GM12865 (cell line): ENCODE results near the gene ATXN1.
A peak's percentile ranks its signal among the peaks of the same experiment; 100 is the strongest.

ENCODE experiments used
- DNase-seq: peaks from one replicate; pipeline ENCODE4 v3.0.0; 2010; ENCODE audit warnings: low read depth
- H3K4me3 ChIP-seq: 2 replicates; pipeline ENCODE4 v1.5.1; 2011; ENCODE audit warnings: mild to moderate bottlenecking, low read depth, low read length, control low read depth
- CTCF ChIP-seq: IDR thresholded peaks from 2 replicates; pipeline ENCODE4 v1.5.1; 2011; ENCODE audit warnings: low read length, control low read depth, low read depth, inconsistent platforms; ENCODE audit not compliant: insufficient read depth; ENCODE audit errors: missing control alignments

The ATXN1 gene

DNA sequence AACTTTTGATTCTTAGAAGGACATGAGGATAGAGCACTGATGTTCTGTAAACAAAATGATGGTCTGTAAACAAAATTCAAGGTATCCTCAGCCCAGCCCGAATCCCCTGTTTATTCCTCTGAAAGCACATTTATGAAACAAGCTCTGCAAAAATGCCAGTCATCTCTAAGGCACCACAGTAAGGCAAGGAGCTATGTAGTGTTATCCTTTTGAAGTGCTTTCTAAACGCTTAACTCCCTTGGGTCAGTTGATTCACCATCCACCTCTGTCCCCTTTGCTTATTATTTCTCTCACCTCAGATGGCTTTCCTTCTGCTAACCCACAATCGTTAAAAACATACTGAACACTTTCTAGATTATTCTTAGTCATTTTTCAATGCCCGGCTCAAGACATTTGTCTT lies 93.8 kb downstream of the ATXN1 start:
- TF ChIP-seq CTCF: no peak
- no peak overlapping the region for H3K4me3 ChIP-seq
- no peak for DNase-seq

GRCh38 chr6:16665992-16666391 lies 95.3 kb downstream of the ATXN1 start:
- TF ChIP-seq CTCF: no peak
- H3K4me3 ChIP-seq: no peak overlapping the region
- DNase-seq: no peak

DNA sequence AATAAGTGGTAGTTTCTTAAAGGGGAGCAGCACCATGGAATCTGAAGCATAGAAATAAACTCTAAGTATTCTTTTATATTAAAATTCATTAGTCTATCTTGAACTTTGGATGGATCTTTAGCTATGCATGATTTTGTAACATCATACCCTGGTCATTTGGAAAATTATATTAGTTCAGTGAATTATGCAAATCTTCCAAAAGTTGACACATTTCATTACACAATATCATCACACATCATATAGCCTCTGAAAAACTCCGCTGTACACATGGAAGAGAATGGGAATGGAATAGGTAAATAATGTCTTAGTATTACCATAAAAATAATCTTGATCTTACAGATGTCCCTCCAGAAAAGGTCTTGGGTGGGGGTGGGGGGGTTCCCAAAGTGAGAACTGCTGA lies 96.1 kb downstream of the ATXN1 start:
- no peak overlapping the region for H3K4me3 ChIP-seq
- no peak for DNase-seq
- TF ChIP-seq CTCF: no peak

GRCh38 chr6:16663901-16664300 lies 97.4 kb downstream of the ATXN1 start:
- TF ChIP-seq CTCF: no peak
- DNase-seq: no peak
- H3K4me3 ChIP-seq: no peak overlapping the region

GRCh38 chr6:16660157-16660497 lies 101.1 kb downstream of the ATXN1 start:
- no peak overlapping the region for H3K4me3 ChIP-seq
- TF ChIP-seq CTCF: no peak
- no peak for DNase-seq

- TF ChIP-seq CTCF: no peak
- H3K4me3 ChIP-seq: no peak overlapping the region
- DNase-seq: peak; percentile 39
Measured at GRCh38 chr6:16659466-16660156, 101.6 kb downstream of the ATXN1 start.

DNA sequence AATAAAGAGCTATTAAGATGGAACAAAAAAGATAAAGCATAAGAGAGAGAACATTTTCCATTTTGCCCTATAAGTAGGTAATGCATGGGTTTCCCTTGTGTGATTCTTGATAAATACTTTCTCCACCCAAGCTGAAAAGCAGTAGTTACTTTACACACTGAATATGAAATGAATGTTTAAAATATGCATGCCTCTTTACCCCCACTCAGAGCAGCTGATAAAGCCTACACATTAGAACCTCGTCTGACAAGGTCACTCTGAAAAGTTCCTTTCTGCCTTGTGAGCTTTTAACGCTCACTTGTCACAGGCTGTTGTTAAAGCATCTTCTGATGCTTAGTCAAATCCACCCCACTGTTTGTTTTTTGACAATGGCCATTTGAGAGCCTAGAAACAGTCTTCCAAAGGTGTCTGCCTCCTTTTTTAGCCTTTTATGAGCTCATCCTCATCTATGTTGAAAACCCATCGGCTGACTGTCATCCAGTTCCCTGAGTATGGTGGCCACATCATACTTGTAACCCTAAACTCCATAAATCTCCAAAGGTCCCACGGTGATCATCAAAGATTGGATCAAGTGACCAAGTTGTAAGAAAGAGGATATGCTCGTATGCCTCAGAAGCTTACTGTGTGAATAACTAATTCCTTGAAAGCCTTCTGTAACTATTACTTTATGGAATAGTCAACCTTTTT lies 102.8 kb downstream of the ATXN1 start:
- DNase-seq: no peak
- no peak overlapping the region for H3K4me3 ChIP-seq
- no peak for TF ChIP-seq CTCF
